Activated CD8-positive, alpha-beta T cell treated with anti-CD3 and anti-CD28 coated beads for 36 hours (primary cell): ENCODE measurements around the gene PRKCE. TPM values are rescaled to one million over a fixed set of nuclear protein-coding genes. Genes with fewer than 3 reads are reported as not detected.
A peak's percentile ranks its signal among the peaks of the same experiment; 100 is the strongest.

Experiments
- ATAC-seq: fragments of 200-7000 bp; cut with Tn5 transposase; one replicate; pipeline ENCODE4 v1.10.0; 2021; ENCODE audit warnings: mild to moderate bottlenecking, moderate library complexity
- CTCF ChIA-PET: fragments of 350-600 bp; sonication (Branson Sonifier 250); formaldehyde crosslinking; loops from one replicate; lab custom pipeline; 2021; ENCODE audit warnings: antibody characterized with exemption; lab: Charles Lee
- POLR2A ChIA-PET: fragments of 350-600 bp; sonication (Branson Sonifier 250); formaldehyde crosslinking; loops from one replicate; lab custom pipeline; 2021; ENCODE audit warnings: antibody characterized with exemption; lab: Charles Lee
- DNase-seq: peaks from one replicate; pipeline ENCODE4 v3.0.0-alpha.2; 2020
- H3K27ac Mint-ChIP-seq: one replicate; pipeline ENCODE4 v1.8.0; 2021; ENCODE audit warnings: mild to moderate bottlenecking, mixed read lengths
- H3K27me3 Mint-ChIP-seq: one replicate; pipeline ENCODE4 v1.8.0; 2021; ENCODE audit warnings: mixed read lengths
- H3K36me3 Mint-ChIP-seq: one replicate; pipeline ENCODE4 v1.8.0; 2021; ENCODE audit warnings: low read depth, mixed read lengths
- H3K4me1 Mint-ChIP-seq: one replicate; pipeline ENCODE4 v1.8.0; 2021; ENCODE audit warnings: low read depth, mixed read lengths
- H3K4me3 Mint-ChIP-seq: one replicate; pipeline ENCODE4 v1.8.0; 2021; ENCODE audit warnings: mild to moderate bottlenecking, moderate library complexity, mixed read lengths
- H3K9me3 Mint-ChIP-seq: one replicate; pipeline ENCODE4 v1.8.0; 2021; ENCODE audit warnings: mixed read lengths
- intact Hi-C: fragments of 100-400 bp; cut with micrococcal nuclease; formaldehyde crosslinking; loops from one replicate; pipeline ENCODE4 v1.10.0; 2022
- total RNA-seq, 2 experiments: library from RNA; stranded (reverse); gene quantifications; one replicate each; pipeline ENCODE4 v1.2.3, GENCODE V29; 2021
- TF ChIP-seq, protein P1 (sequence below): fragments of 200-600 bp; IDR thresholded peaks from one replicate; pipeline ENCODE4 v1.8.0; 2022; ENCODE audit warnings: antibody characterized with exemption, mild to moderate bottlenecking

PRKCE gene
- total RNA-seq, 2 experiments from 2014 or later: 11.5 to 11.9 TPM

- peaks cover 15% of the 10 kb centered on the region for H3K4me1 Mint-ChIP-seq
- intact Hi-C loops: no loop called here
- CTCF ChIA-PET: interaction anchor here (0.6 to 1.6 kb wide), 2 partner anchors 30 to 103 kb away, joined by 3 read pairs; no protein-coding TSS in a partner anchor
- H3K27ac Mint-ChIP-seq: peak overlapping the region; percentile 61
- H3K4me3 Mint-ChIP-seq: no peak overlapping the region
- POLR2A ChIA-PET: no interaction called here
- TF ChIP-seq, protein P1, sequence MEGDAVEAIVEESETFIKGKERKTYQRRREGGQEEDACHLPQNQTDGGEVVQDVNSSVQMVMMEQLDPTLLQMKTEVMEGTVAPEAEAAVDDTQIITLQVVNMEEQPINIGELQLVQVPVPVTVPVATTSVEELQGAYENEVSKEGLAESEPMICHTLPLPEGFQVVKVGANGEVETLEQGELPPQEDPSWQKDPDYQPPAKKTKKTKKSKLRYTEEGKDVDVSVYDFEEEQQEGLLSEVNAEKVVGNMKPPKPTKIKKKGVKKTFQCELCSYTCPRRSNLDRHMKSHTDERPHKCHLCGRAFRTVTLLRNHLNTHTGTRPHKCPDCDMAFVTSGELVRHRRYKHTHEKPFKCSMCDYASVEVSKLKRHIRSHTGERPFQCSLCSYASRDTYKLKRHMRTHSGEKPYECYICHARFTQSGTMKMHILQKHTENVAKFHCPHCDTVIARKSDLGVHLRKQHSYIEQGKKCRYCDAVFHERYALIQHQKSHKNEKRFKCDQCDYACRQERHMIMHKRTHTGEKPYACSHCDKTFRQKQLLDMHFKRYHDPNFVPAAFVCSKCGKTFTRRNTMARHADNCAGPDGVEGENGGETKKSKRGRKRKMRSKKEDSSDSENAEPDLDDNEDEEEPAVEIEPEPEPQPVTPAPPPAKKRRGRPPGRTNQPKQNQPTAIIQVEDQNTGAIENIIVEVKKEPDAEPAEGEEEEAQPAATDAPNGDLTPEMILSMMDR: no peak
- ATAC-seq: peak; percentile 32
- DNase-seq: peak; percentile 16
- no peaks in the 10 kb centered on the region for H3K27me3 Mint-ChIP-seq
- H3K9me3 Mint-ChIP-seq: no peaks in the 10 kb centered on the region
- no peaks in the 10 kb centered on the region for H3K36me3 Mint-ChIP-seq
Observed at GRCh38 chr2:46023165-46023854, 371.8 kb downstream of the PRKCE start.

DNA sequence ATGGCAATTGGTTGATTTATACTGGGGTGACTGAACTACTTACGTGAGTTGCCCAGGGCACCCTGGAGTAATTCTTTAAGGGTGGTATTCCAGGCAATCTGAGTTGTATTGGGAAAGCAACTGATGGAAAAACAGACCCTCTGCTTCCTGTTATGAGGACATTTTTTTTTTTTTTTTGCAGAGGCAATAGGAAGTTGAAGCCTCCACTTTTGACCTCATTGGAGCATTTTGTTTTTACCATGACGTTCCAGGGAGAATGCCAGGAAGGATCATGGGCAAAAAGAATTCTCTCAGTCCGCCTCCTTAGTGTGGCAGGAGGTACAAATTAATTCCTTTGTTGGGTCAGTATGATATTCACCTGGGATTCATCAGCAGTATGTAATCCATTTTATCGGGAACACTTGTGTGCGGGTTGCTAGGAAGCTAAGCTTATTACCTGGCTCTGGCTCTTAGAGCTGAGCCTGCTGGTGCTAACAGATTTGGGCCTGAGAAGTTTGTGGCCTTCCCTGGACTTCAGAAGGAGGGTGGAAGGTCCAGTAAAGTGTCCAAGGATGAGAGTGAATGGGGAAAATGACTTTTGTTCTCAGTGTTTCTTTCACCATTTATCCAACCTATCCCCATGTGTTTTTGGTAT, 372.8 kb downstream of the PRKCE start:
- ChIA-PET CTCF (no interaction called here), POLR2A (no interaction called here)
- no peak overlapping the region for H3K4me3 Mint-ChIP-seq
- H3K27me3 Mint-ChIP-seq: no peaks in the 10 kb centered on the region
- intact Hi-C loops: no loop called here
- H3K9me3 Mint-ChIP-seq: no peaks in the 10 kb centered on the region
- no peaks in the 10 kb centered on the region for H3K36me3 Mint-ChIP-seq
- DNase-seq: no peak
- TF ChIP-seq, protein P1: no peak
- peaks cover 8% of the 10 kb centered on the region for H3K4me1 Mint-ChIP-seq
- no peak overlapping the region for H3K27ac Mint-ChIP-seq
- no peak for ATAC-seq

DNA sequence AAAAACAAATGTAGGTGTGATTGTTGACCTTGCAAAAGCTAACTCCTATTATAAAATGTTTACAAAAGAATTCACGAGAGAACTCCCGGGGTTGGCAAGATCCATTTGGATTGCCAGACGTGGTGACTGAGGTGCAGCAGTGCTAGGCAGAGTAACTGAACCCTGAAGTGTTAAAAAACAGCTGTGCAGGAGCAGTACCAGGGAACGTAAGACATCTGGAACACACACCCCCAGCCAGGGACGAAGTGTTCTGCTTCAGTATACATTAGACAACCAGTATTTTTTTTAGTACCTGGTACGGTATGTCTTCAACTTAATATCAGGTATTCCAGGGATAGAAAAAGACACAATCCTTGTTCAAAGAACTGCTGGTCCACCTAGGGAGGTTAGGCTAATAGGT, 373.6 kb downstream of the PRKCE start:
- no peak for DNase-seq
- ChIA-PET POLR2A (no interaction called here), CTCF (no interaction called here)
- ATAC-seq: no peak
- Mint-ChIP-seq H3K27me3 (no peaks in the 10 kb centered on the region), H3K36me3 (no peaks in the 10 kb centered on the region), H3K4me3 (no peak overlapping the region), H3K27ac (no peak overlapping the region), H3K9me3 (no peaks in the 10 kb centered on the region), H3K4me1 (peaks cover 2% of the 10 kb centered on the region)
- intact Hi-C loops: no loop called here
- TF ChIP-seq, protein P1: no peak

GRCh38 chr2:46025676-46026075, 374.2 kb downstream of the PRKCE start:
- ATAC-seq (no peak), DNase-seq (no peak)
- no peak overlapping the region for H3K27ac Mint-ChIP-seq
- H3K9me3 Mint-ChIP-seq: no peaks in the 10 kb centered on the region
- no peaks in the 10 kb centered on the region for H3K4me1 Mint-ChIP-seq
- no peaks in the 10 kb centered on the region for H3K36me3 Mint-ChIP-seq
- ChIA-PET CTCF (interaction anchor here (0.7 kb wide), 1 partner anchor 437 kb away, joined by 3 read pairs; no protein-coding TSS in a partner anchor), POLR2A (interaction anchor here (0.7 kb wide), 1 partner anchor 25 kb away, joined by 3 read pairs; no protein-coding TSS in a partner anchor)
- TF ChIP-seq, protein P1: no peak
- intact Hi-C loops: no loop called here
- no peaks in the 10 kb centered on the region for H3K27me3 Mint-ChIP-seq
- H3K4me3 Mint-ChIP-seq: no peak overlapping the region

GRCh38 chr2:46026431-46026830, 375.0 kb downstream of the PRKCE start:
- ChIA-PET POLR2A (interaction anchor here (0.7 kb wide), 2 partner anchors 21 to 24 kb away, joined by 3 read pairs; no protein-coding TSS in a partner anchor), CTCF (interaction anchor here (0.7 kb wide), 1 partner anchor 436 kb away, joined by 3 read pairs; no protein-coding TSS in a partner anchor)
- DNase-seq (no peak), ATAC-seq (no peak)
- TF ChIP-seq, protein P1: no peak
- H3K9me3 Mint-ChIP-seq: no peaks in the 10 kb centered on the region
- intact Hi-C loops: no loop called here
- no peaks in the 10 kb centered on the region for H3K36me3 Mint-ChIP-seq
- no peak overlapping the region for H3K4me3 Mint-ChIP-seq
- H3K27ac Mint-ChIP-seq: no peak overlapping the region
- no peaks in the 10 kb centered on the region for H3K4me1 Mint-ChIP-seq
- no peaks in the 10 kb centered on the region for H3K27me3 Mint-ChIP-seq
